GM23338 (cell line): ENCODE results near the gene BNC2. TPM values are rescaled to one million over a fixed set of nuclear protein-coding genes. Genes with fewer than 3 reads are reported as not detected.

ENCODE experiments used
- ATAC-seq: fragments of 200-7000 bp; cut with Tn5 transposase; 3 replicates; pipeline ENCODE4 v1.9.1; 2020
- DNase-seq: peaks from one replicate; pipeline ENCODE4 v3.0.0-alpha.2; 2015; ENCODE audit warnings: low spot score
- H2AFZ ChIP-seq: fragments of 200-600 bp; sonication (generic); 2 replicates; pipeline ENCODE4 v1.8.0; 2016; ENCODE audit warnings: antibody characterized with exemption, mild to moderate bottlenecking, moderate library complexity
- H3F3A ChIP-seq: fragments of 200-600 bp; sonication (generic); replicated peaks from 2 replicates; pipeline ENCODE4 v1.8.0; 2017; ENCODE audit warnings: antibody characterized with exemption, mixed run types, low read depth
- H3K27ac ChIP-seq: fragments of 200-600 bp; sonication (generic); 2 replicates; pipeline ENCODE4 v1.6.1; 2016; ENCODE audit warnings: low read depth
- H3K27me3 ChIP-seq: fragments of 200-600 bp; sonication (generic); 2 replicates; pipeline ENCODE4 v1.8.0; 2016; ENCODE audit warnings: mild to moderate bottlenecking, mixed run types, moderate library complexity; ENCODE audit not compliant: insufficient read depth
- H3K36me3 ChIP-seq: fragments of 200-600 bp; sonication (generic); 2 replicates; pipeline ENCODE4 v1.8.0; 2016; ENCODE audit warnings: mild to moderate bottlenecking; ENCODE audit not compliant: insufficient read depth
- H3K4me1 ChIP-seq: fragments of 200-600 bp; sonication (generic); 2 replicates; pipeline ENCODE4 v1.8.0; 2016; ENCODE audit warnings: mild to moderate bottlenecking, moderate library complexity; ENCODE audit not compliant: insufficient read depth
- H3K4me2 ChIP-seq: fragments of 200-600 bp; sonication (generic); 2 replicates; pipeline ENCODE4 v1.7.1; 2017; ENCODE audit warnings: mixed run types
- H3K4me3 ChIP-seq: fragments of 200-600 bp; sonication (generic); 2 replicates; pipeline ENCODE4 v1.6.1; 2016; ENCODE audit warnings: mixed run types
- H3K79me2 ChIP-seq: fragments of 200-600 bp; sonication (generic); replicated peaks from 2 replicates; pipeline ENCODE4 v1.8.0; 2017; ENCODE audit warnings: mild to moderate bottlenecking; ENCODE audit not compliant: insufficient read depth
- H3K9me2 ChIP-seq: fragments of 200-600 bp; sonication (generic); 2 replicates; pipeline ENCODE4 v1.8.0; 2017; ENCODE audit not compliant: insufficient read depth
- H4K20me1 ChIP-seq: fragments of 200-600 bp; sonication (generic); replicated peaks from 2 replicates; pipeline ENCODE4 v1.8.0; 2017; ENCODE audit warnings: mild to moderate bottlenecking; ENCODE audit not compliant: insufficient read depth
- H3K27ac Mint-ChIP-seq: 2 replicates; pipeline ENCODE4 v1.8.0; 2020; ENCODE audit warnings: inconsistent platforms, mild to moderate bottlenecking, moderate library complexity, mixed read lengths
- H3K27me3 Mint-ChIP-seq: 3 replicates; pipeline ENCODE4 v1.8.0; 2022; ENCODE audit warnings: low read depth, mild to moderate bottlenecking, moderate library complexity, mixed read lengths, inconsistent platforms; ENCODE audit not compliant: insufficient read depth, poor library complexity
- H3K36me3 Mint-ChIP-seq: 3 replicates; pipeline ENCODE4 v1.8.0; 2021; ENCODE audit warnings: low read depth, mild to moderate bottlenecking, inconsistent platforms, moderate library complexity, mixed read lengths
- H3K4me1 Mint-ChIP-seq: 3 replicates; pipeline ENCODE4 v1.8.0; 2020; ENCODE audit warnings: mild to moderate bottlenecking, inconsistent platforms, mixed read lengths
- H3K4me3 Mint-ChIP-seq: 3 replicates; pipeline ENCODE4 v1.8.0; 2021; ENCODE audit warnings: moderate library complexity, mild to moderate bottlenecking, inconsistent platforms, mixed read lengths
- H3K9me3 Mint-ChIP-seq: 3 replicates; pipeline ENCODE4 v1.8.0; 2020; ENCODE audit warnings: moderate library complexity, mild to moderate bottlenecking, inconsistent platforms, mixed read lengths
- CREB1 ChIP-seq: fragments of 250-450 bp; sonication (Bioruptor Pico); IDR thresholded peaks from 2 replicates; pipeline ENCODE4 v1.5.0; 2020; ENCODE audit warnings: low read depth, mild to moderate bottlenecking, moderate library complexity
- EZH2 ChIP-seq: fragments of 200-600 bp; sonication (generic); IDR thresholded peaks from one replicate; pipeline ENCODE4 v1.8.0; 2017; ENCODE audit warnings: antibody characterized with exemption, mild to moderate bottlenecking, low read depth; ENCODE audit not compliant: unreplicated experiment
- EZH2phosphoT487 ChIP-seq: fragments of 200-600 bp; sonication (generic); IDR thresholded peaks from one replicate; pipeline ENCODE4 v1.8.1; 2018; ENCODE audit warnings: antibody characterized with exemption; ENCODE audit not compliant: unreplicated experiment
- JUNB ChIP-seq: IDR thresholded peaks from one replicate; pipeline ENCODE4 v1.6.1; 2016; ENCODE audit warnings: antibody characterized with exemption; ENCODE audit not compliant: unreplicated experiment
- NANOG ChIP-seq: IDR thresholded peaks from 2 replicates; pipeline ENCODE4 v1.6.1; 2016; ENCODE audit warnings: antibody characterized with exemption, borderline replicate concordance
- POLR2AphosphoS5 ChIP-seq: IDR thresholded peaks from 2 replicates; pipeline ENCODE4 v1.6.1; 2016; ENCODE audit warnings: antibody characterized with exemption, low read depth
- STAT1 ChIP-seq: IDR thresholded peaks from one replicate; pipeline ENCODE4 v1.6.1; 2016; ENCODE audit warnings: antibody characterized with exemption; ENCODE audit not compliant: unreplicated experiment
- ZNF114 ChIP-seq: fragments of 250-450 bp; sonication (Bioruptor Pico); IDR thresholded peaks from 2 replicates; pipeline ENCODE4 v1.5.0; 2020; ENCODE audit warnings: mild to moderate bottlenecking, moderate library complexity
- ZNF331 ChIP-seq: fragments of 250-450 bp; sonication (Bioruptor Pico); IDR thresholded peaks from 2 replicates; pipeline ENCODE4 v1.5.0; 2020; ENCODE audit warnings: low read depth, mild to moderate bottlenecking, moderate library complexity
- polyA plus RNA-seq: library from polyadenylated mRNA; unstranded; fragments of >200 nt; fragmentation: Nextera tagmentation; extraction: Ambion mirVana; gene quantifications from 2 replicates; pipeline ENCODE4 v1.2.1, GENCODE V29; 2016
- total RNA-seq: library from RNA; depleted of rRNA; stranded (reverse); fragments of >200 nt; shearing (Covaris generic); gene quantifications from 2 replicates; pipeline ENCODE4 v1.2.3, GENCODE V29; 2014
- TF ChIP-seq, protein P1 (sequence below): IDR thresholded peaks from 2 replicates; pipeline ENCODE4 v1.6.1; 2016; ENCODE audit warnings: antibody characterized with exemption
- TF ChIP-seq, protein P2 (sequence below): fragments of 250-450 bp; sonication (Bioruptor Pico); IDR thresholded peaks from 2 replicates; pipeline ENCODE4 v1.5.0; 2020; ENCODE audit warnings: mild to moderate bottlenecking, moderate library complexity
- TF ChIP-seq, protein P3 (sequence below), 2 experiments: fragments of 200-600 bp in 1 of 2; sonication (generic) in 1 of 2; conservative IDR thresholded peaks; 2 replicates each; pipeline versions ENCODE4 v1.5.1 to v1.6.1; 2016 to 2017; ENCODE audit warnings: antibody characterized with exemption in 2 of 2, low read depth in 2 of 2, mild to moderate bottlenecking in 2 of 2, moderate library complexity in 1 of 2
- TF ChIP-seq, protein P4 (sequence below): IDR thresholded peaks from one replicate; pipeline ENCODE4 v1.6.1; 2018; ENCODE audit warnings: antibody characterized with exemption; ENCODE audit not compliant: unreplicated experiment

Gene BNC2
- total and polyA plus RNA-seq, 2 experiments from 2014 or later, result 12.7 to 13.2 TPM

DNA sequence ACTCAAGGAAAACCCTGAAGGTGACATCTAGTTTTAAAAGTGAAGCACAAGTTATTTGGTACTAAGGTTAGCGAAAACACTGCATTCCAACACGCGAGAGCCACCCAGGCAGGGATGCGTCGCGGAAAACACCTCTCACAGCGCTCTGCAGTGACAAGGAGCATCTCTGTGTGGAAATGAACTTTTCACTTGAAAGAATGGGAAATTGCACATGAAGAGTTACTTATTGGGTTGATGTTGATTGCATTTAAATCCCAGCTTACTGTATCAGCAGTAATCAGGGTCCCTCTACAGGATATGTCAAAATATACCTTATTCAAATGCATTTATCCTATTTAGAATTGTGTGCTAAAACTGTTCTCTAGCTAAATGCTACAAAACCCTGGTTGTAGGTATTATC, 144.4 kb downstream of the BNC2 start:
- no peaks in the 10 kb centered on the region for H3K36me3 ChIP-seq
- TF ChIP-seq JUNB (no peak), POLR2AphosphoS5 (no peak), STAT1 (no peak), ZNF114 (CRISPR knock-in tag) (no peak), NANOG (no peak), CREB1 (CRISPR knock-in tag) (no peak), EZH2 (no peak), ZNF331 (CRISPR knock-in tag) (no peak), EZH2phosphoT487 (no peak)
- TF ChIP-seq, protein P1, sequence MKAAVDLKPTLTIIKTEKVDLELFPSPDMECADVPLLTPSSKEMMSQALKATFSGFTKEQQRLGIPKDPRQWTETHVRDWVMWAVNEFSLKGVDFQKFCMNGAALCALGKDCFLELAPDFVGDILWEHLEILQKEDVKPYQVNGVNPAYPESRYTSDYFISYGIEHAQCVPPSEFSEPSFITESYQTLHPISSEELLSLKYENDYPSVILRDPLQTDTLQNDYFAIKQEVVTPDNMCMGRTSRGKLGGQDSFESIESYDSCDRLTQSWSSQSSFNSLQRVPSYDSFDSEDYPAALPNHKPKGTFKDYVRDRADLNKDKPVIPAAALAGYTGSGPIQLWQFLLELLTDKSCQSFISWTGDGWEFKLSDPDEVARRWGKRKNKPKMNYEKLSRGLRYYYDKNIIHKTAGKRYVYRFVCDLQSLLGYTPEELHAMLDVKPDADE, result no peak
- TF ChIP-seq, protein P2, sequence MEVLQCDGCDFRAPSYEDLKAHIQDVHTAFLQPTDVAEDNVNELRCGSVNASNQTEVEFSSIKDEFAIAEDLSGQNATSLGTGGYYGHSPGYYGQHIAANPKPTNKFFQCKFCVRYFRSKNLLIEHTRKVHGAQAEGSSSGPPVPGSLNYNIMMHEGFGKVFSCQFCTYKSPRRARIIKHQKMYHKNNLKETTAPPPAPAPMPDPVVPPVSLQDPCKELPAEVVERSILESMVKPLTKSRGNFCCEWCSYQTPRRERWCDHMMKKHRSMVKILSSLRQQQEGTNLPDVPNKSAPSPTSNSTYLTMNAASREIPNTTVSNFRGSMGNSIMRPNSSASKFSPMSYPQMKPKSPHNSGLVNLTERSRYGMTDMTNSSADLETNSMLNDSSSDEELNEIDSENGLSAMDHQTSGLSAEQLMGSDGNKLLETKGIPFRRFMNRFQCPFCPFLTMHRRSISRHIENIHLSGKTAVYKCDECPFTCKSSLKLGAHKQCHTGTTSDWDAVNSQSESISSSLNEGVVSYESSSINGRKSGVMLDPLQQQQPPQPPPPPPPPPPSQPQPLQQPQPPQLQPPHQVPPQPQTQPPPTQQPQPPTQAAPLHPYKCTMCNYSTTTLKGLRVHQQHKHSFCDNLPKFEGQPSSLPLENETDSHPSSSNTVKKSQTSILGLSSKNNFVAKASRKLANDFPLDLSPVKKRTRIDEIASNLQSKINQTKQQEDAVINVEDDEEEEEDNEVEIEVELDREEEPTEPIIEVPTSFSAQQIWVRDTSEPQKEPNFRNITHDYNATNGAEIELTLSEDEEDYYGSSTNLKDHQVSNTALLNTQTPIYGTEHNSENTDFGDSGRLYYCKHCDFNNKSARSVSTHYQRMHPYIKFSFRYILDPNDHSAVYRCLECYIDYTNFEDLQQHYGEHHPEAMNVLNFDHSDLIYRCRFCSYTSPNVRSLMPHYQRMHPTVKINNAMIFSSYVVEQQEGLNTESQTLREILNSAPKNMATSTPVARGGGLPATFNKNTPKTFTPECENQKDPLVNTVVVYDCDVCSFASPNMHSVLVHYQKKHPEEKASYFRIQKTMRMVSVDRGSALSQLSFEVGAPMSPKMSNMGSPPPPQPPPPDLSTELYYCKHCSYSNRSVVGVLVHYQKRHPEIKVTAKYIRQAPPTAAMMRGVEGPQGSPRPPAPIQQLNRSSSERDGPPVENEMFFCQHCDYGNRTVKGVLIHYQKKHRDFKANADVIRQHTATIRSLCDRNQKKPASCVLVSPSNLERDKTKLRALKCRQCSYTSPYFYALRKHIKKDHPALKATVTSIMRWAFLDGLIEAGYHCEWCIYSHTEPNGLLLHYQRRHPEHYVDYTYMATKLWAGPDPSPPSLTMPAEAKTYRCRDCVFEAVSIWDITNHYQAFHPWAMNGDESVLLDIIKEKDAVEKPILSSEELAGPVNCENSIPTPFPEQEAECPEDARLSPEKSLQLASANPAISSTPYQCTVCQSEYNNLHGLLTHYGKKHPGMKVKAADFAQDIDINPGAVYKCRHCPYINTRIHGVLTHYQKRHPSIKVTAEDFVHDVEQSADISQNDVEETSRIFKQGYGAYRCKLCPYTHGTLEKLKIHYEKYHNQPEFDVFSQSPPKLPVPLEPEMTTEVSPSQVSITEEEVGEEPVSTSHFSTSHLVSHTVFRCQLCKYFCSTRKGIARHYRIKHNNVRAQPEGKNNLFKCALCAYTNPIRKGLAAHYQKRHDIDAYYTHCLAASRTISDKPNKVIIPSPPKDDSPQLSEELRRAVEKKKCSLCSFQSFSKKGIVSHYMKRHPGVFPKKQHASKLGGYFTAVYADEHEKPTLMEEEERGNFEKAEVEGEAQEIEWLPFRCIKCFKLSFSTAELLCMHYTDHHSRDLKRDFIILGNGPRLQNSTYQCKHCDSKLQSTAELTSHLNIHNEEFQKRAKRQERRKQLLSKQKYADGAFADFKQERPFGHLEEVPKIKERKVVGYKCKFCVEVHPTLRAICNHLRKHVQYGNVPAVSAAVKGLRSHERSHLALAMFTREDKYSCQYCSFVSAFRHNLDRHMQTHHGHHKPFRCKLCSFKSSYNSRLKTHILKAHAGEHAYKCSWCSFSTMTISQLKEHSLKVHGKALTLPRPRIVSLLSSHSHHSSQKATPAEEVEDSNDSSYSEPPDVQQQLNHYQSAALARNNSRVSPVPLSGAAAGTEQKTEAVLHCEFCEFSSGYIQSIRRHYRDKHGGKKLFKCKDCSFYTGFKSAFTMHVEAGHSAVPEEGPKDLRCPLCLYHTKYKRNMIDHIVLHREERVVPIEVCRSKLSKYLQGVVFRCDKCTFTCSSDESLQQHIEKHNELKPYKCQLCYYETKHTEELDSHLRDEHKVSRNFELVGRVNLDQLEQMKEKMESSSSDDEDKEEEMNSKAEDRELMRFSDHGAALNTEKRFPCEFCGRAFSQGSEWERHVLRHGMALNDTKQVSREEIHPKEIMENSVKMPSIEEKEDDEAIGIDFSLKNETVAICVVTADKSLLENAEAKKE, result no peak
- TF ChIP-seq, protein P3, sequence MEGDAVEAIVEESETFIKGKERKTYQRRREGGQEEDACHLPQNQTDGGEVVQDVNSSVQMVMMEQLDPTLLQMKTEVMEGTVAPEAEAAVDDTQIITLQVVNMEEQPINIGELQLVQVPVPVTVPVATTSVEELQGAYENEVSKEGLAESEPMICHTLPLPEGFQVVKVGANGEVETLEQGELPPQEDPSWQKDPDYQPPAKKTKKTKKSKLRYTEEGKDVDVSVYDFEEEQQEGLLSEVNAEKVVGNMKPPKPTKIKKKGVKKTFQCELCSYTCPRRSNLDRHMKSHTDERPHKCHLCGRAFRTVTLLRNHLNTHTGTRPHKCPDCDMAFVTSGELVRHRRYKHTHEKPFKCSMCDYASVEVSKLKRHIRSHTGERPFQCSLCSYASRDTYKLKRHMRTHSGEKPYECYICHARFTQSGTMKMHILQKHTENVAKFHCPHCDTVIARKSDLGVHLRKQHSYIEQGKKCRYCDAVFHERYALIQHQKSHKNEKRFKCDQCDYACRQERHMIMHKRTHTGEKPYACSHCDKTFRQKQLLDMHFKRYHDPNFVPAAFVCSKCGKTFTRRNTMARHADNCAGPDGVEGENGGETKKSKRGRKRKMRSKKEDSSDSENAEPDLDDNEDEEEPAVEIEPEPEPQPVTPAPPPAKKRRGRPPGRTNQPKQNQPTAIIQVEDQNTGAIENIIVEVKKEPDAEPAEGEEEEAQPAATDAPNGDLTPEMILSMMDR (conservative IDR thresholded peaks at IDR 0.05; ENCODE audit: low read depth in 2 of 2), result no peak
- TF ChIP-seq, protein P4, sequence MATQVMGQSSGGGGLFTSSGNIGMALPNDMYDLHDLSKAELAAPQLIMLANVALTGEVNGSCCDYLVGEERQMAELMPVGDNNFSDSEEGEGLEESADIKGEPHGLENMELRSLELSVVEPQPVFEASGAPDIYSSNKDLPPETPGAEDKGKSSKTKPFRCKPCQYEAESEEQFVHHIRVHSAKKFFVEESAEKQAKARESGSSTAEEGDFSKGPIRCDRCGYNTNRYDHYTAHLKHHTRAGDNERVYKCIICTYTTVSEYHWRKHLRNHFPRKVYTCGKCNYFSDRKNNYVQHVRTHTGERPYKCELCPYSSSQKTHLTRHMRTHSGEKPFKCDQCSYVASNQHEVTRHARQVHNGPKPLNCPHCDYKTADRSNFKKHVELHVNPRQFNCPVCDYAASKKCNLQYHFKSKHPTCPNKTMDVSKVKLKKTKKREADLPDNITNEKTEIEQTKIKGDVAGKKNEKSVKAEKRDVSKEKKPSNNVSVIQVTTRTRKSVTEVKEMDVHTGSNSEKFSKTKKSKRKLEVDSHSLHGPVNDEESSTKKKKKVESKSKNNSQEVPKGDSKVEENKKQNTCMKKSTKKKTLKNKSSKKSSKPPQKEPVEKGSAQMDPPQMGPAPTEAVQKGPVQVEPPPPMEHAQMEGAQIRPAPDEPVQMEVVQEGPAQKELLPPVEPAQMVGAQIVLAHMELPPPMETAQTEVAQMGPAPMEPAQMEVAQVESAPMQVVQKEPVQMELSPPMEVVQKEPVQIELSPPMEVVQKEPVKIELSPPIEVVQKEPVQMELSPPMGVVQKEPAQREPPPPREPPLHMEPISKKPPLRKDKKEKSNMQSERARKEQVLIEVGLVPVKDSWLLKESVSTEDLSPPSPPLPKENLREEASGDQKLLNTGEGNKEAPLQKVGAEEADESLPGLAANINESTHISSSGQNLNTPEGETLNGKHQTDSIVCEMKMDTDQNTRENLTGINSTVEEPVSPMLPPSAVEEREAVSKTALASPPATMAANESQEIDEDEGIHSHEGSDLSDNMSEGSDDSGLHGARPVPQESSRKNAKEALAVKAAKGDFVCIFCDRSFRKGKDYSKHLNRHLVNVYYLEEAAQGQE, result no peak
- no peaks in the 10 kb centered on the region for H4K20me1 ChIP-seq
- H3K27me3 Mint-ChIP-seq, result peaks cover 3% of the 10 kb centered on the region
- peak overlapping the region; percentile 82; the same call in 1 of the 2 replicates for H3K27ac ChIP-seq
- ATAC-seq (peak; percentile 4; the same call in 1 of the 3 replicates), DNase-seq (peak; percentile 53)
- no peaks in the 10 kb centered on the region for H3K9me2 ChIP-seq
- H3K4me3 ChIP-seq, result peak overlapping the region; percentile 67
- H3K9me3 Mint-ChIP-seq, result no peaks in the 10 kb centered on the region
- peak overlapping the region; percentile 79 for H3K4me2 ChIP-seq
- no peaks in the 10 kb centered on the region; the same call in 1 of the 2 replicates for H3F3A ChIP-seq
- H3K27me3 ChIP-seq, result no peaks in the 10 kb centered on the region
- no peak overlapping the region for H2AFZ ChIP-seq
- peaks cover 26% of the 10 kb centered on the region for H3K79me2 ChIP-seq
- H3K27ac Mint-ChIP-seq, result peak overlapping the region; percentile 91
- no peaks in the 10 kb centered on the region for H3K36me3 Mint-ChIP-seq
- peak overlapping the region; percentile 74 for H3K4me3 Mint-ChIP-seq
- peaks cover 64% of the 10 kb centered on the region for H3K4me1 Mint-ChIP-seq
- peaks cover 58% of the 10 kb centered on the region for H3K4me1 ChIP-seq
